ENCODE measurements around the gene RXRA.

DNA sequence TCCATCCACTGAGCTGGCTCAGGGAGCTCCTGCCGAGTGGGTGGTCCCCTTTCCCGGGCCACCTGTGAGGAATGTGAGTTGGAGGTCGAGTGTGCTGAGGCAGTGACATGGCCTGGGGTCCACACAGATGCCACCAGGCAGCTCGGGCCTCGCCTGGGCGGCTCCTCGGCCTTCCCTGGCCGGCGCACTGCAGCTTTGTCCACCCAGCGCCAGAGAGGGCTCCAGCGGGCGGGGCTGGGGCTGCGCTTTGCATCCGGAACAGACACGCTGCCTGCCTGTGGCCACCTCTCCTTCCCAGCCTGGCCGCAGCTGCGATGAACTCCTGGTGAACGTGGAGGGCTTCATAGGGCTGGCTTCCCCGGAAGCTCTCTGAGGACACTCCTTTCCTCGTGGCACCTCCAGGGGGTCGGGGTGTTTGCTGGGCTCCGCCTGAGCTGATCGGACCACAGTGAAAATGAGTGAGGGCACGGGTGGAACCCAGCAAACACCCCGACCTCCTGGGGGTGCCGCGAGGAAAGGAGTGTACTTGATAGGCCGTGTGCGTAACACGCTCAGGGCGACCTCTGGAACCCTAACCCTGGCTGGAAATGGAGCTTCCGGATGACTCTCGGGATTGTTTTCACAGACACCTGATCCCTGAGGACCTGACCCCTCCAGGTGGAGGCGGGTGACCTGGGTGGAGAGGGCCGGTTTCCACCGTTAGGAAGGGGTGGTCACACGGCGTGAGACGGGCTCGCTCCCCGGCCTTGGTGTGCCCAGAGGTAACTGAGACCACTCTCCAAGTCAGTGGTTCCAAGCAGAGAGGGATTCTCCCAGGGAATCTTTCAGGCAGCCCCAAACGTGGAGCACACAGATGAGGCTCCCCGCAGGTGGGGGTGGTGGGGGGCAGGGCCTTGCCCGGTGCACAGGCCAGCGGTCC is 31.8 kb upstream of the RXRA start:
- TF ChIP-seq, protein P1, sequence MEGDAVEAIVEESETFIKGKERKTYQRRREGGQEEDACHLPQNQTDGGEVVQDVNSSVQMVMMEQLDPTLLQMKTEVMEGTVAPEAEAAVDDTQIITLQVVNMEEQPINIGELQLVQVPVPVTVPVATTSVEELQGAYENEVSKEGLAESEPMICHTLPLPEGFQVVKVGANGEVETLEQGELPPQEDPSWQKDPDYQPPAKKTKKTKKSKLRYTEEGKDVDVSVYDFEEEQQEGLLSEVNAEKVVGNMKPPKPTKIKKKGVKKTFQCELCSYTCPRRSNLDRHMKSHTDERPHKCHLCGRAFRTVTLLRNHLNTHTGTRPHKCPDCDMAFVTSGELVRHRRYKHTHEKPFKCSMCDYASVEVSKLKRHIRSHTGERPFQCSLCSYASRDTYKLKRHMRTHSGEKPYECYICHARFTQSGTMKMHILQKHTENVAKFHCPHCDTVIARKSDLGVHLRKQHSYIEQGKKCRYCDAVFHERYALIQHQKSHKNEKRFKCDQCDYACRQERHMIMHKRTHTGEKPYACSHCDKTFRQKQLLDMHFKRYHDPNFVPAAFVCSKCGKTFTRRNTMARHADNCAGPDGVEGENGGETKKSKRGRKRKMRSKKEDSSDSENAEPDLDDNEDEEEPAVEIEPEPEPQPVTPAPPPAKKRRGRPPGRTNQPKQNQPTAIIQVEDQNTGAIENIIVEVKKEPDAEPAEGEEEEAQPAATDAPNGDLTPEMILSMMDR (IDR thresholded peaks at IDR 0.05; ENCODE audit: poor library complexity, severe bottlenecking) = no peak
- no peak for TF ChIP-seq EP300 (conservative IDR thresholded peaks at IDR 0.05; ENCODE audit: poor library complexity, severe bottlenecking)
